ENCODE results near the gene SMOC2. TPM values are rescaled to one million over a fixed set of nuclear protein-coding genes. Genes with fewer than 3 reads are reported as not detected.

Gene SMOC2
- total RNA-seq, 3 donors from 2014 or later = 14.4 to 67.2 (median 63.6) TPM

DNA sequence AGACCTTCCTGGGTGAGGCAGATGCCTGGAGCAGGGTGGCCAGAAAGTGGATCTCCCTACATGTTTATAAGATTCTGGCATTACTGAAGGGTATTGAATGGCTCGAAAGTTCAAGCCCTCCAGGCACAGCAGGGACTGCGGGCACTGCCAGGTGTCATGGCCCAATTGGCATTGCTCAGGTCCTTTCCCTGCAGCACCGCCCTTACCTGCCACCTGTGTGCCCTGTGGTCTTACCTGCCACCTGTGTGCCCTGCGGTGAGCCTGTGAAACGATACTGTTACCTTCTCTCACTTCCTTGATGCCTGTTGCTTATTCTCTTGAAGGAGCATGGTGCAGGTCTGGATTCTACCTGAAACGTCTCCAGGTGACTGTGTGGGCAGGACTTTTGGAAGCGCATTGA is 32.2 kb downstream of the SMOC2 start:
- Histone ChIP-seq H3K9me3 (no peaks in the 10 kb centered on the region), H3K27me3 (no peaks in the 10 kb centered on the region), H3K27ac (no peak overlapping the region), H3K36me3 (no peaks in the 10 kb centered on the region), H3K4me3 (no peak overlapping the region), H3K4me1 (no peaks in the 10 kb centered on the region)
- DNase-seq (ENCODE audit: low spot score in 2 of 2) = no peak
- no peak for TF ChIP-seq POLR2AphosphoS5 (IDR thresholded peaks at IDR 0.05)
- TF ChIP-seq, protein P1, sequence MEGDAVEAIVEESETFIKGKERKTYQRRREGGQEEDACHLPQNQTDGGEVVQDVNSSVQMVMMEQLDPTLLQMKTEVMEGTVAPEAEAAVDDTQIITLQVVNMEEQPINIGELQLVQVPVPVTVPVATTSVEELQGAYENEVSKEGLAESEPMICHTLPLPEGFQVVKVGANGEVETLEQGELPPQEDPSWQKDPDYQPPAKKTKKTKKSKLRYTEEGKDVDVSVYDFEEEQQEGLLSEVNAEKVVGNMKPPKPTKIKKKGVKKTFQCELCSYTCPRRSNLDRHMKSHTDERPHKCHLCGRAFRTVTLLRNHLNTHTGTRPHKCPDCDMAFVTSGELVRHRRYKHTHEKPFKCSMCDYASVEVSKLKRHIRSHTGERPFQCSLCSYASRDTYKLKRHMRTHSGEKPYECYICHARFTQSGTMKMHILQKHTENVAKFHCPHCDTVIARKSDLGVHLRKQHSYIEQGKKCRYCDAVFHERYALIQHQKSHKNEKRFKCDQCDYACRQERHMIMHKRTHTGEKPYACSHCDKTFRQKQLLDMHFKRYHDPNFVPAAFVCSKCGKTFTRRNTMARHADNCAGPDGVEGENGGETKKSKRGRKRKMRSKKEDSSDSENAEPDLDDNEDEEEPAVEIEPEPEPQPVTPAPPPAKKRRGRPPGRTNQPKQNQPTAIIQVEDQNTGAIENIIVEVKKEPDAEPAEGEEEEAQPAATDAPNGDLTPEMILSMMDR (IDR thresholded peaks at IDR 0.05) = no peak
- TF ChIP-seq POLR2A (IDR thresholded peaks at IDR 0.05) = no peak
- intact Hi-C loops (cut with DNase I; ENCODE audit: low total_unique reads) = no loop called here

DNA sequence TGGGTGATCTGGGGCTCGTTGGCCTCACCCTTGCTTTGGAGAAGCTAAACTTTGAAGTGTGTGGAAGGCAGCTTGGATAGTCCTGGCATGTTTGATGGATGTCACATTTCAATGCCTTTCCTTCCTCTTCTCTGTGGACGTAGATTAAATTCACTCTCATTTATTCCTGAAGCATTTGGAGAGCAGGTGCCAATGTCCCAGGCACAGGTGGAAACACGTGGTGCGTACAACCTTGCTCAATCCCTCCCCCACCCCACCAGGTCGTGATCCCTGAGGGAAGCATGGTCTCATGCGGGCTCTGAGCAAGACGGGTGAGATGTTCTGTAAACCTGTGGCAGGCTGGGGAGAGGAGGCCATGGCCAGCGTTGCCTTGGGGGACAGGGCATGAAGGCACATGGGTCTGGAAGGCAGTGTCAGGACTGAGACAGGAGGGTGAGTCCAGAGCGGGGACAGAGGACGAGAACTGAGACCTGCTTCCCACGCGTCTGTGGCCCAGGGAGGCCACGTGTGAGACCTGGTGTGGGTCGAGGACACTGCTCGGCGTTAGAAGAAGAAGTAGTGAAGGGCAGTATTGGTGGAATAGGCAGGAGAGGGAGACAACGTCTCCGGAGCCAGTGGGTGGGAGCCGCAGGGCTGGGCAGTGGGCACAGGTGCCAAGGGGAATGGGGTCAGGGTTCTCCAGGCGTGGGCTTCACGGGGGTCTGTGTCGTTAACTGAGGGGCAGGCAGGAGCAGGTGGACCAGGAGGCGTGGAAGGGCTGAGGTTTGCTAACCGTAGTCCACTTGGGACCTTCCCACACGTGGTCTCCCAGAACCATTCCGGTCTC is 34.4 kb downstream of the SMOC2 start:
- no peak for DNase-seq (ENCODE audit: low spot score in 2 of 2)
- TF ChIP-seq POLR2AphosphoS5 (IDR thresholded peaks at IDR 0.05) (no peak), POLR2A (IDR thresholded peaks at IDR 0.05) (no peak)
- TF ChIP-seq, protein P1 (IDR thresholded peaks at IDR 0.05) = no peak
- no peaks in the 10 kb centered on the region for H3K27me3 ChIP-seq
- H3K4me1 ChIP-seq = no peaks in the 10 kb centered on the region
- no peak overlapping the region for H3K27ac ChIP-seq
- no peaks in the 10 kb centered on the region for H3K36me3 ChIP-seq
- no peak overlapping the region for H3K4me3 ChIP-seq
- intact Hi-C loops (cut with DNase I; ENCODE audit: low total_unique reads) = no loop called here
- peaks cover 0 to 6% of the 10 kb centered on the region in 2 donors for H3K9me3 ChIP-seq

DNA sequence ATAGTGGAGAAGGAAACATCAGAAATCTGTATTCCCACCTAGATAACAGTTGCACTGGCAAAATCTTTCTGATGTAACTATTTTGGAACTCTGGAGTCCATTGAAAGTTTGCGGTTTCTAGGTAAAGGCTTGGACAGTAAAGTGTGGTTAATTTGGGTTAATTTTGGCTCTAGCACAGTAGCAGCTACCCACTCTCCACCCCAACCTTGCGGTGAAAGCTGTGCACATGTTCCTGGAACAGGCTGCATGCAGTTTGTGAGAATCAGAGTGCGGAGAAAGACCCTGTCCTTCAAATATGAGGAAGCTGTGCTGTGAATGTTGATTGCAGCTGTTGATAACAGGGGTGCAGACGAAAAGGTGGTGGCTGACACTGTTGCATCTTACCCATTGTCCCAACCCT is 38.4 kb downstream of the SMOC2 start:
- Histone ChIP-seq H3K4me1 (no peaks in the 10 kb centered on the region), H3K27me3 (no peaks in the 10 kb centered on the region), H3K27ac (no peak overlapping the region), H3K9me3 (peaks cover 0 to 6% of the 10 kb centered on the region in 2 donors), H3K4me3 (no peak overlapping the region), H3K36me3 (no peaks in the 10 kb centered on the region)
- no peak for TF ChIP-seq POLR2AphosphoS5 (IDR thresholded peaks at IDR 0.05)
- TF ChIP-seq, protein P1 (IDR thresholded peaks at IDR 0.05) = no peak
- no peak for TF ChIP-seq POLR2A (IDR thresholded peaks at IDR 0.05)
- no peak for DNase-seq (ENCODE audit: low spot score in 2 of 2)
- intact Hi-C loops (cut with DNase I; ENCODE audit: low total_unique reads) = no loop called here

DNA sequence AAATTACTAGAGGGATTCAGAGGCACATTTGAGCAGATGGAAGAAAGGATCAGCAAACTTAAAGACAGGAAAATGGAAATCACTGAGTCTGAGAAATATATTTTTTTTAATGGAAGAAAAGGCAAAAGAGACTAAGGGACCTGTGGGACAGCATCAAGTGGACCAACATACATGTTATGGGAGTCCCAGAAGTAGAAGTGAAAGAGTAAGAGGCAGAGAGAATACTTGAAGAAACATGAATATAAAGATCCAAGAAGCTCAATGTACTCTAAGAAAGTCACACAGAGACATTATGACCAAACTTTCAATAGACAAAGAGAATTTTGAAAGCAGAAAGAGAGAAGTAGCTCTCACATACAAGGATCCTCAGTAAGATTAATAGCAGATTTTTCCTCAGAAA is 39.5 kb downstream of the SMOC2 start:
- H3K4me1 ChIP-seq = no peaks in the 10 kb centered on the region
- no peak for DNase-seq (ENCODE audit: low spot score in 2 of 2)
- H3K27ac ChIP-seq = no peak overlapping the region
- no peaks in the 10 kb centered on the region for H3K27me3 ChIP-seq
- H3K36me3 ChIP-seq = no peaks in the 10 kb centered on the region
- TF ChIP-seq POLR2A (IDR thresholded peaks at IDR 0.05) (no peak), POLR2AphosphoS5 (IDR thresholded peaks at IDR 0.05) (no peak)
- TF ChIP-seq, protein P1 (IDR thresholded peaks at IDR 0.05) = no peak
- H3K9me3 ChIP-seq = peaks cover 0 to 6% of the 10 kb centered on the region in 2 donors
- no peak overlapping the region for H3K4me3 ChIP-seq
- intact Hi-C loops (cut with DNase I; ENCODE audit: low total_unique reads) = no loop called here

DNA sequence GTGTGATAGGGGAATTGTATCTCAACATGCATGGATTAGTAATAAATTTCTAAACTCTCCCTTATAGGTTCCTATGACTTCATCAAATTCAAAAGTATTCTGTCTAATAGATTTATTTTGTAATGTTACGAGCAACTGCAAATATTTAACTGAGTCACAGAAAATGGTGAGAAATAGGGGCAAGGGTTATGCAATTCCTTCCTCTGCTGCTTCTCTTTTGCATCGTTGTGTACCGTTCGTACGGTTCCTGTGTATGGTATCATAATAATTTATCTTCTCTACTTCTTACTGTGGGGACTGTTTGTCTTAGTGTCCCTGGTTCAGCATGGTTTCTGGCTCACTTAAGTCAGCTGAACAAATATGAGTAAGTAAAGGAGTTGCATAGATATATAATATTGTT is 44.8 kb downstream of the SMOC2 start:
- H3K4me3 ChIP-seq = no peak overlapping the region
- intact Hi-C loops (cut with DNase I; ENCODE audit: low total_unique reads) = no loop called here
- H3K36me3 ChIP-seq = no peaks in the 10 kb centered on the region
- TF ChIP-seq POLR2A (IDR thresholded peaks at IDR 0.05) = no peak
- TF ChIP-seq POLR2AphosphoS5 (IDR thresholded peaks at IDR 0.05) = no peak
- TF ChIP-seq, protein P1 (IDR thresholded peaks at IDR 0.05) = no peak
- H3K27ac ChIP-seq = no peak overlapping the region
- H3K27me3 ChIP-seq = no peaks in the 10 kb centered on the region
- no peak for DNase-seq (ENCODE audit: low spot score in 2 of 2)
- H3K9me3 ChIP-seq = no peaks in the 10 kb centered on the region
- H3K4me1 ChIP-seq = no peaks in the 10 kb centered on the region

Measured in breast epithelium (tissue), 4 donors.